GM18867 (cell line): ENCODE results near the gene HPS4.

ENCODE experiments used
- ATAC-seq: cut with Tn5 transposase; IDR thresholded peaks from one replicate; pipeline ENCODE4 v1.9.1; 2021; ENCODE audit warnings: mild to moderate bottlenecking, moderate library complexity; ENCODE audit not compliant: unreplicated experiment

HPS4 gene

DNA sequence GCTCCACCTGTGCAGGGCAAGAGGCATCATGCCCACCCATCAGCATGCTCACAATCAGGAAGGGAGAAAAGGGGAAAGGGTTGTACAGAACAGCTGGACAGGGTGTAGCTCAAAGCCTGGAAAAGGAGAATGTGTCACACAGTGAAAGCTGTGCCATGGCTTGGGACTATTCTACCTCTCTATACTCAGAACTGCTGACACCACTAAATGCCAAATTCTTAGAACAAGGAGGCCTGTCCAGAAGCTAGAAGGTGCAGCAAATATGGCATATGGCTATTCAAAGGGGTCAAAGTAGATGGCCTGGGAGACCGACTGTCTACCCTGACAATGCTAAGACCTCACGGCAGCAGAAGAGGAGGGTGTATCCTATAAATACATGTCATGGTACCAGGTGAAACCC lies 12.8 kb downstream of the HPS4 start:
- no peak for ATAC-seq

- ATAC-seq, result no peak
These were observed 17.4 kb downstream of the HPS4 start for GRCh38 chr22:26466196-26466595.

DNA sequence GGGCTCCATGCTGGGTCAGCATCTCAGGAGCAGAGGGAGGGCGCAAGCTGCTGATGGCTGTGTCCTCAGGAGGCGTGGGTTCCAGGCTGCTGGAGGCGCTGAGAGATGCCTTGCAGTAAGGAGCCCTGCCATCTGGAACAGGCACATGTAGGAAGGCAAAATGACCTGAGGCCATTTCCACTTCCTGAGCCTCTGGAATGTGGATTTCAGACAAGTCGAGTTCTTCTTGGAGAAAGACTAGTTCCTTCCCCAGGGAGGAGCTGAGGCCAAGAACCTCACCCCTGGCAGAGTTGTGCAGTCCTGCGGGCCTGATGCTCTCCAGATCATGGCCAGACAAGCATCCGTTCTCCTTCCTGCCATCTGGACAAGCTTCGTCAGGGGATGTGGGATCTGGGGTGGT lies 19.3 kb downstream of the HPS4 start:
- ATAC-seq, result no peak

GRCh38 chr22:26463688-26464087 lies 19.9 kb downstream of the HPS4 start:
- no peak for ATAC-seq

DNA sequence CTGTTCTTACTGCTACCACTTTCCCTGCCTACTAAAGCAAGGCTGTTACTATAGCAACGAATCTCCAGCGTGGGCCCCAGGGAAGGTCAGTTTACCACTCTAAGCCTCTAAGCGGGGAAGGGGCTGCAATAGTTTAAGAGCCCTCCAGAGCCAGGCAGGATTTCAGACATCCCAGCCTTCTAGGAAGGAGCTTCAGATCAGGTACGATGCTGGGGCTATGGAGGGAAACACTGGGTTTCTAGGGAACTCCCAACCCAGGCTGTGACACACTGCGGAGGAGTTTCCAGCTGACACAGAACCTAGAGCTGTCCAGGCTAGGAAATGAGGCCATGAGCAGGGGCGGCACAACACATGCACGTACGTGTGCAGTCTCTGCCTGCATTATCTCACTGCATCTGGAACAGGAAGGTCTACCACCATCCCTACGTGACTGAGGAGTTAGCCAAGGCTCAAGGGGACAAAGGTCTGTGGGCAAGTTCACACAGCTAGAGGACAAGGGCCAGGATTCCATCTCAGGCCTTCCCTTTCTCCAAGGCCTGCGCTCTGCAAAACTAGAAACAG lies 20.4 kb downstream of the HPS4 start:
- ATAC-seq, result no peak

GRCh38 chr22:26462641-26463040 lies 20.9 kb downstream of the HPS4 start:
- ATAC-seq, result no peak

GRCh38 chr22:26462051-26462450 lies 21.5 kb downstream of the HPS4 start:
- no peak for ATAC-seq

- no peak for ATAC-seq
These were observed 22.3 kb downstream of the HPS4 start for GRCh38 chr22:26461188-26461810.

DNA sequence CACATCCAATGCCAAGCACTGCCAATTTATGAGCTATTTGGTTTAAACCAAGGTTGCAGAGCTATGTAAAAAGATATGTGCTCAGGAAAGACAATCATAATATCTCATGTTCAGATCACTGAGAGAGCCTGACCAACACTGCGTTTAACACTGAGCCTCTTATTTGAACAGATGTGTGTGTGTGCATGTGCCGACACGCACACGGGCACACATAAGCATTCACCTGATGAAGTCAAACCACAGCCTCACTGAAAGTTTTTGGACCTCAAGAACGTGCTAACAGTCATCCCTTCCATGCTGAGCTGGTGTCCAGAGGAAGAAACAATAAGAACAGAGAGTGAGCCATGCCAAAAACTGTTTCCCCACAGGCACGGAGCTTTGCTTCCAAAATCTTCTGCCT lies 23.4 kb downstream of the HPS4 start:
- no peak for ATAC-seq

DNA sequence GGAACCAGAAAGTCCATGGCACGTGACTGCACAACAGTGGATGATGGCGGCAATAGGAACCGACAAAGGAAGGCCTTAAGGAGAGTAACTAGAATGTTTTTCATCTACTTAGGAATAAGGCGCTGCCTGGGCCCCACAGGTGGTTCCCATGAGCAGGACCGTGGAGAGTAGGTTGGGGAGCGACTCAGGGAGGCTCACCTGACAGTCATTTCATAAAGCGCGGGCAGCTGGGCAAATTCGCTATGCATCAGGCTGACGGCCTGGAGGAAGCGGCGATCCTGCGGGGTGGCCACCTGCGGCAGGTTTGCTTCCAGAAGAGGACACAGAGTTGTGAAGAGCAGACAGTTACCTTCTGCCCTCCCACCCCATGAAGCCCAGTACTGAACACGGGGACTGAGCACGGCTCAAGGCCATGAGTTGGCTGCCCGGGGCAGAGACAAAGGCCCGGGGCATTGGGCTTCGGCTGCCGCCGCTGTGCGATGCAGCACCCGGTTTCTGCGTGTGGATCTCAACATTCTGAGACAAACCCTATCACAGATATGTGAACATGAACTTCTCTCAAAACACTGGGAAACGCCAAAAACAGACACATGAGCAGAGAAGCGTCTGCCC lies 25.8 kb downstream of the HPS4 start:
- no peak for ATAC-seq

GRCh38 chr22:26453812-26454500 lies 29.6 kb downstream of the HPS4 start:
- no peak for ATAC-seq

GRCh38 chr22:26453216-26453615 lies 30.4 kb downstream of the HPS4 start:
- no peak for ATAC-seq

DNA sequence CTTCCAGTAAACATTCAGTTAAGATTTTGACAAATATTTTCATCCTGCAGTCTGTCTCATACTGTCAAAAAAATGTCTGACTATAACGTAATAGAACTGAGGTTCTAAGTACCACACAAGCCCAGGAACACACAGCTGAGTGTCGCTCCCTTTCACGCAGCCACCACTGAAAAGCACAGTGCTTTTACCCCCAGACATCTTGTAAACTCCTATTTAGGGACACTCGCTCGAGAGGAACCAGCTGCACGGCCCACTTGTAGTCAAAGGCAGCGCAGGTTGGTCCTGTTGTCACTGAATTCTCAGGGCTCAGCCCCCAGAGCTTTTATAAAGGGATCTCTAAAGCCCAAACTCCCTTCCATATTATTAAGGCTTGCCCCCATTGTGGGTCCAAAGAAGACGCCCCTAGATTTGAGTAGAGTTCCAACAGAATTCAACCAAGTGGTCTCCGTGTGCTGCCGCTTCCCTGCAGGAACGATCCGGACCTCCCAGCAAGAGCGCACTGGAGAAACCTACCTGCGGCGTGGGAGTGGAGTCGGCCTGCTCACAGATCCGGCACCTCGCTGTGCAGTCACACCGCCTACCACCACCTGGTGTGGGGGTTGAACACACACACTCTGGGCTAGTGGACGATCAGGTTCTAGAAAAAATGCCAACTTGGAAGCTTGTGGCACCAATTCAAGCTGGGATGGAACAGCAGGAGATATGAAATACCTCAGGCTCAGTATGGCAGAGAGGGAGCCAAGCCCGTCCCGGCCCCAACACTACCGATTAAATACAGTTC lies 31.2 kb downstream of the HPS4 start:
- no peak for ATAC-seq

DNA sequence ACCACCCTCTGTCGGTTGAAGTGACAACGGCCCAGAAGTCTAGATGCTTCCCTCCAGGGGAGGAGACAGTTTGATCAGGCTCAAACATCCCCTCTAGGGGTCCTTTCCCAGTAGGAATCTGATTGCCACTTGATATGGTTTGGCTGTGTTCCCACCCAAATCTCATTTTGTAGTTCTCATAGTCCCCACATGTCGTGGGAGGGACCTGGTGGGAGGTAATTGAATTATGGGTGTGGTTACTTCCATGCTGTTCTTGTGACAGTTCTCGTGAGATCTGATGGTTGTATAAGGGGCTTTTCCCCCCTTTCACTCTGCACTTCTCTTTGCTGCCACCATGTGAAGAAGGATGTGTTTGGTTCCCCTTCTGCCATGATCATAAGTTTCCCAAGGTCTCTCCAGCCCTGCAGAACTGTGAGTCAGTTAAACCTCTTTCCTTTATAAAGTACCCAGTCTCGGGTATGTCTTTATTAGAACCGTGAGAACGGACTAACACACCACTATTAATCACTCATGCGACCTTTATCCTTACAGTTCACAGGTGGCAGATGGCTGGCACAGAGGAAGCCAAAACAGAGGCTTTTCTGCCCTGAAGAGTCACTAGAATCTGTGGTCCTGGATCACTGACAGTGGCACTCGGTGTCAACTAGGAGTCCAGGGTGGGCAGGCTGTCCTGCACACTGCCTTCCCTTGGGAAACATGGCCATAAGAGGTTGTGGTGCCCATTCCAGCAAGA lies 33.0 kb downstream of the HPS4 start:
- no peak for ATAC-seq

GRCh38 chr22:26448941-26449340 lies 34.6 kb downstream of the HPS4 start:
- ATAC-seq, result no peak

GRCh38 chr22:26448334-26448733 lies 35.2 kb downstream of the HPS4 start:
- no peak for ATAC-seq

GRCh38 chr22:26447584-26448329 lies 35.8 kb downstream of the HPS4 start:
- ATAC-seq, result no peak

DNA sequence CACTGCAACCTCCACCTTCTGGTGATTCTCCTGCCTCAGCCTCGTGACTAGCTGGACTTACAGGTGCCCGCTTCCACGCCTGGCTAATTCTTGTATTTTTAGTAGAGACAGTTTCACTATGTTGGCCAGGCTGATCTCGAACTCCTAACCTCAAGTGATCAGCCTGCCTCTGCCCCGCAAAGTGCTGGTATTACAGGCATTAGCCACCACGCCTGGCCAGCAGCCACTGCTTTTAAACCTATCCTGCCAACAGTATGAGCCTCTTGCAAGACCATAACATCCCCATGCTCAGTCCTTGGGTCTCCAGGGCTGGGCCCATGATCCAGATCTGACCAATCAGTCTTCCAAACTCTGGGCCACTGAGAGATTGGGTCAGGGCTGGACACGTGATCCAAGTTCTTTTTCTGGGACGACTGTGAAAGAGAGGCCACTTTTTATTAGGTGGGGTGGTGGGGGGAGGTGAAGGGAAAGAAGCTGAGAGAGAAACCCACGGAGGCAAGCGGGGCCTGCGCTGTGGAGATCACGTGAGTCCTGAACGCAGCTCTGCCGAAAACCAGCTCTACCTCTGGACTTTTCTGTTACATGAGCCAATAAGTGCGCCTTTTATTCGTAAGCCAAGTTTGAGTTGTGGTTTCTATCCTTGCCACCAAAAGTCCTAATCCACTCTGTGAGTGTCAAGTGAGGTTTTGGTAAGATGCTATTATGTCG lies 36.6 kb downstream of the HPS4 start:
- ATAC-seq, result no peak

- ATAC-seq, result no peak
These were observed 37.9 kb downstream of the HPS4 start for GRCh38 chr22:26445577-26446275.
